GM04504 (cell line): ENCODE data around the gene ACOX1.
"Not testable (repeated sequence)": the region's sequence is repeated elsewhere in the genome, so short reads cannot be mapped to it uniquely, and the experiment has no call there.

Experiments used
- DNase-seq: peaks from one replicate; pipeline ENCODE4 v3.0.0-alpha.2; 2012; ENCODE audit warnings: low read depth

Gene ACOX1

DNA sequence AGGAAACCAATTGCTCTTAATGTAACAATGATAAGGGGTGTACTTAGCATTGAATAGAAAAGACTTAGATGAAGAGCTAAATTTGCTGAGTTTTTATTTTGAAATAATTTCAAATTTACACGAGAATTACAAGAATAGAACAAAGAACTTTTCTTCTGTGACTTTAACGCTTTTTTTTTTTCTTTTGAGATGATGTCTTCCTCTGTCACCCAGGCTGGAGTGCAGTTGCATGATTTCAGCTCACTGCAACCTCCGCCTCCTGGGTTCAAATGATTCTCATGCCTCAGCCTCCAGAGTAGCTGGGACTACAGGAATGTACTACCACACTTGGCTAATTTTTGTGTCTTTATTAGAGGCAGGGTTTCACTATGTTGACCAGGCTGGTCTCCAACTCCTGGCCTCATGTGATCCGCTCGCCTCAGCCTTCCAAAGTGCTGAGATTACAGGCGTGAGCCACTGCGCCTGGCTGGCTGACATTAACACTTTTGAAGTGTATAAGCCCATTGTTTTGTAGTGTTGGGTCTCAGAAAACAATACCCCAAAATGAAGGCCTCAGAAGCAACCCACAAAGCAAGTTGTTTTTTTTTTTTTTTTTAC is 2.2 kb upstream of the ACOX1 start:
- DNase-seq = no peak

DNA sequence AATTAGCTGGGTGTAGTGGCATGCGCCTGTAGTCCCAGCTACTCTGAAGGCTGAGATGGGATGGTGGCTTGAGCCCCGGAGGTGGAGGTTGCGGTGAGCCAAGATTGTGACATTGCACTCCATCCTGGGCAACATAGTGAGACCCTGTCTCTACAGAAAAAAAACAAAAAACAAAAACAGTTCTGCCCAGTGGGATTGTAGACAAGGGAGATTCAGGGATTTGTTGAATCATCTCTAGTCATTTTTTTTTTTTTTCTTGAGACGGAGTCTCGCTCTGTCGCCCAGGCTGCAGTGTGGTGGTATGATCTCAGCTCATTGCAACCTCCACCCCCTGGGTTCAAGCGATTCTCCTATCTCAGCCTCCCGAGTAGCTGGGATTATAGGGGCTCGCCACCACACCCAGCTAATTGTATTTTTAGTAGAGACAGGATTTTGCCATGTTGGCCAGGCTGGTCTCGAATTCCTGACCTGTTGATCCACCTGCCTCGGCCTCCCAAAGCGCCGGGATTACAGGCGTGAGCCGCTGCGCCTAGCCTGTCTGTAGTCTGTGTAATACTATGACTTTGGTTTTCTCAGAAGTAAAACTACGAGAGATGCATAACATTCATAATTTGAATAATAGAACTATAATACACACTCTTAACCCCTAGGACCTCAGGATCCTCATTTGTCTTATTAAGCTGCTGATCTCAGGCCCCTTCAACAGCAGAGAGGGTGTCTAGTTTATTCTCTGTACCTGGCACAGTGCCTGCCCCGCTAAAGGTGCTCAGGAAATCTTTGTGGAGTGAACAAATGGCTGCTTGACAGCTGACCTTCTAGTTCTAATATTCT is 1.4 kb upstream of the ACOX1 start:
- DNase-seq = no peak

DNA sequence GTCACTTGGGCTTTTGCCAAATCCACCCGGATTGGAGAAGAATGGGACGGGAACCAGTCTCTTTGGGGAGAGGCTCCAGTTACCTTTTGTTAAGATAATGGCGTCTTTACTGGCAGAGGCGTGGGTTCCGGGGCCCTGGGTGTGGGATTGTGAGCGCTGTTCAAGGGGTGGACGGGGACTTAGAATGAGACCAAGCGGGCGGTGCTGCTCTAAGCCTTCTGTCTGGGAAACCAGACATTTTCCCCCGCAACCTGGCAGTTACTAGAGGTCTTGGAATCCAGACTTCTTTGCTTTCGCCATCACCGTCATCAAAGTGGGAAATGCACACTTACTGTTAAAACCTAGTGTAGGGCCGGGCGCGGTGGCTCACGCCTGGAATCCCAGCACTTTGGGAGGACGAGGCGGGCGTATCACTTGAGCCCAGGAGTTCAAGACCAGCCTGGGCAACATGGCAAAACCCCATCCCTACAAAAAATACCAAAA is 780 bp upstream of the ACOX1 start:
- no peak for DNase-seq

DNA sequence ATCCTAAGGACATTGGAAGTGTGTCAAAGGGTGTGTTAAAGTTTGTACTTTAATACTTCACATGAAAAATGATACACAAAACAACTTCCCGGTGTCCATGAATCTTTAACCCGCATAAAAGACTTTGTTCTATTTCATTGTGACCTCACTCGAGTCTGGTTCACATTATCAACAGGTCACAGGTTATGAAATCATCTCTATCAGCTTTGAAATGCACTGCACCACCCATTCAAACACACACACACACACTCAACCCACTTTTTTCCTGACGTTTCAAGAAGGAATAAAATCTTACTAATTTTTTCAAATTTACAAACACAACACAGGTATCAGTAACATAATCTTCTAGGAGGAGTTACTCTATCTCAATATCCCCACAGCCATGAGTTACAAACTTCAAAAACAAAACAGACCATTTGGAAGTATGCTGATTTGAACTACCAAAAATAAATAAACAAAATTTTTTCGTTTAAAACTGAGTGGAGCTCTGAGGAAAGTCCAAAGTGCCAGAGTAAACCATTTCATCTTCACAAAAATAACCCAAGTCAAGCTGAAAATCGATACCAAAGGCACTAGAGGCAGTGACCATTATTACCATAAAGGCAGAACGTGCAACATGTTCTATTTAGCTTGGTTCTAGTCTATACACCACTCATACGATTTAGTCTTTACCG is 2.7 kb downstream of the ACOX1 start:
- DNase-seq = no peak

DNA sequence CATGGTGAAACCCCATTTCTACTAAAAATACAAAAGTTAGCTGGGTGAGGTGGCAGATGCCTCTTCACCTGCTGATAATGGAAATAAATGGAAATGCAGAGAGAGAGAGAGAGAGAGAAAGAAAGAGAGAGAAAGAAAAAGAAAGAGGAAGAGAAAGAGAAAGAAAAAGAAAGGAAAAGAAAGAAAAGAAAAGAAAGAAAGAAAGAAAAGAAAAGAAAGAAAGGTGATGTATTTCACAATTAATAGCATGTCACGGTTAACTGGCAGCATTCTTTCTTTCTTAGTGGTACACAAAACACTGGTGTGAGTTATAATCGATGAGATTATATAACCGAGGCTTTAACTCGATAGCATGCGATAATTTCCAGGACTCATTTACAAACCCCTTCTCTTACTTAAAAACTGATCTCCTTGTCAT is 3.2 kb downstream of the ACOX1 start:
- DNase-seq = no peak

DNA sequence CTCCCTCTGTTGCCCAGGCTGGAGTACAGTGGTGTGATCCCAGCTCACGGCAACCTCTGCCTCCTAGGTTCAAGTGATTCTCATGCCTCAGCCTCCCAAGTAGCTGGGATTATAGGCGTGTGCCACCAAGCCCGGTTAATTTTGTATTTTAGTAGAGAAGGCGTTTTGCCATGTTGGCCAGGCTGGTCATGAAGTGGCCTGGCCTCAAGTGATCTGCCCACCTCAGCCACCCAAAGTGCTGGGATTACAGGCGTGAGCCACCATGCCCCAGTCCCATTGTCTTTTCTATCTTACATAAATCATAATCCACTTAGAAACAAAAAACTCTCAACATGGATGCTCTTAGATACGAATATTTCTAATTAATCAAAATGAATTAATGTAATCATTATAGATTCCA is 3.8 kb downstream of the ACOX1 start:
- not testable (repeated sequence) for DNase-seq

DNA sequence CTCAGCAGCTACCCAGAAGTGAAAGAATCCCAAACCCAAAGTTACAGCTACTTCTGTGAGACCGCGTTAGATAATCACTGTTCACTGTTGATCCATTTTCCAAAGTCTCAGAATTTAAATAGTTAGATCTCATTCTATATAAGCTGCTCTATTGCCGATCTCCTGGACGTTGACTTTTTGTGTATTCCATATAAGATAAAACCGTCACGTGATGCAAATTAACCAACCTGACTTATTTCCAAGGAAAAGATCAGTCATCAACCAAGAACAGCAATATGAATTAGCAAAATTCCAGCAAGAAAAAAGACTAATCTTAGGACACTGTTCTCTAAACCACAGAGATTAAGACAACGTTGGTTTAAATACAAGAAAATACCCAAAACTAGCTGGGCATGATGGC is 8.3 kb downstream of the ACOX1 start:
- DNase-seq = no peak

DNA sequence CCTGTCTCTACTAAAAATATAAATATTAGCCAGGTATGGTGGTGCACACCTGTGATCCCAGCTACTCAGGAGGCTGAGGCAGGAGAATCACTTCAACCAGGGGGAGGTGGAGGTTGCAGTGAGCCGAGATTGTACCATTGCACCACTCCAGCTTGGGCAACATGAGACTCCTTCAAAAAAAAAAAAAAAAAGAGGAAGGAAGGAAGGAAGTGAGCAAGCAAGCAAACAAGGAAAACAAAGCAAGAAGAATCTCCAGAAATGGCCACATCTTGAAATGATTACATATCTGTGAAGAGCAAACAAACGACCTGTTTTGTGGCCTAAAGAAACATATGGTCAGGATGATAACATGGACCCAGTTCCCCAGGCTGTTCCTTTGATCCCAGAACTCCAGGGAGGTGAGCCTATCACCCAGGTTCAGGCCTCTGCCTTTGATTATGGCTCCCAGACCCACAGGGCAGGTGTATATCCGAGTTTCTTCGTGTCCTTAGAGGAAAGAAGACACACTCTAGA is 8.9 kb downstream of the ACOX1 start:
- peak; percentile 24 for DNase-seq

DNA sequence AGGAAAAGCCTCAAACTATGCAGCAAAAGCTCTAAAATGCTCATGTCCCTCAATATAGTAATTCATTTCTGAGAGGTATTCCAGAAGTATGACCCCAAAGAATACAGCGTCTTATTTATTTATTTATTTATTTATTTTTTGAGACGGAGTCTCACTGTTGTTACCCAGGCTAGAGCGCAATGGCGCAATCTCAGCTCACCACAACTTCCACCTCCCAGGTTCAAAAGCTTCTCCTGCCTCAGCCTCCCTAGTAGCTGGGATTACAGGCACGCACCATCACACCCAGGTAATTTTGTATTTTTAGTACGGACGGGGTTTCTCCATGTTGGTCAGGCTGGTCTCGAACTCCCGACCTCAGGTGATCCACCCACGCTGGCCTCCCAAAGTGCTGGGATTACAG is 9.9 kb downstream of the ACOX1 start:
- not testable (repeated sequence) for DNase-seq

DNA sequence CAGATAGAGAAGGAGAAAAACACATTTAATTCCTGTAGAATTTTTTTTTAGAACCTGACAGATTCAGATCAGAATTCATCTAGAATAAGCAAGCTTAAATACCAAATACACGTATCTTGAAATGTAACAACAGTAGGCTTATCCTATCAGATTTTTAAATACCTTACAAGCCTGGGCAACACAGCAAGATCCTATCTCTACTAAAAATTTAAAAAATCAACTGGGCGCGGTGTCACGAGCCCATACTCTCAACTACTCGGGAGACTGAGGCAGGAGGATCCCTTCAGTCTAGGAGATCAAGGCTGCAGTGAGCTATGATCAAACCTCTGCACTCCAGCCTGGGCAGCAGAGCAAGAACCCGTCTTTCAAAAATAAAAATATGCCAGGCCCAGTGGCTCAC is 13.5 kb downstream of the ACOX1 start:
- no peak for DNase-seq

DNA sequence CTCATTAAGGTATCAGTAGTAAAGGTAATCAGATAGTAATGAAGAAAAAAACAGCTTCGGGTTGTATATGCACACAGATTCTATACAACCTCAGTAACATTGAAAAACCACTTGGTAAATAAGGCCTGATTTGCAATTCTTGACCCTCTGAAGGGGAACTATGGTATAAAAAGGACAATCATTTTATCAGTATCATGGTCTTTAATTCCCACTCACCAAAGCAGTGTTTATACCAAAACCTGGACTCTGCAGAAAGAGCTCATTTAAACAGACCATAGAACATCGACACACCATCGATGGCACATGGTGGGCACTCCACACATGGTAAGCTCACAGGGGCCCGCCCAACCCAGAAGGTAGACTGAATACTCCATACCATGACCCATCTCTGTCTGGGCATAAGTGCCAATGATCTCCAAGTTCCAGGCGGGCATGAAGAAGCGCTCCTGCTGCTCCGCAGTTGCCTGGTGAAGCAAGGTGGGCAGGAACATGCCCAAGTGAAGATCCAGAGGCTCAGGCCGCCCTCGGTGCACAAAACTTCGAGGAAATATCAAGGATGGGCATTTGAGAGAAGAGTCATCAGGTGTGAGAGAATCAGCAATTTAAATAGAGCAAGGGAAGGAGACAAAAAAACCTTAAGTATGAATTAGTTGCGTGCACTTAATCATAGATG is 19.0 kb downstream of the ACOX1 start:
- DNase-seq = no peak

DNA sequence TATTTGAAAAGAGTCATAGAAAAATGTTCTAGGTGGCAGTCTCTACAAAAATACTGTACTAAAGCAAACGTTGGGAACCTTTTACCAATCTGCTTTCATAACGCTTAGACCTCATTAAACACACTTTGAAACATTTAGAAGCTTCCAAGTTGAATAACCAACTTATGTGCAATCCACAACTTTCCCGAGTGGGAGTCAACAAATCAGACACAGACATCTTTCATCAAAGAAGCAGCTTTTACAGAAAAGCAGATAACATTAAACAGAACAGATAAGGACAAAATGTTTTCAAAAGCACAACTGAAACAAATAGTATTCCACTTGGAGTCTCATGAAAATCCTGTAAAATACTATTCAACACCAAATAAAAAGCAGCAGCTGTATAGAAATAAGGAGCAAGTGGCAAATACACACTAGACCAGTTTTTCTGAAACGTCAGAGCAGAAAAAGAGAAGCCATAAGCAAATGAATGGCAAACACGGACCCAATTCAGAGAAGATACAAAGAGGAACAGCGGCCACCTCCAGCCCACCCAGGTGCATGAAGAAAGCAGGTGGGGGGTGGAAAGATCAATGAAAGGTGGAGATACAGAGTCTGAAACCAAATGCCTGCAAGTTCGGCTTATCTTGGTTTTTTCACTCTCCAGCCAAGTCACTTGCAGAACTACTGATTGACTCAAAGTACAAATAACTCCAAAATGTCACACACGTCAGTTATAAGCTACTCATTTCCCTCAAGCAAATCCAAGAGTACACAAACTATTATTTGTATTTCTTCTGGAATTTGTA is 19.7 kb downstream of the ACOX1 start:
- DNase-seq = no peak

DNA sequence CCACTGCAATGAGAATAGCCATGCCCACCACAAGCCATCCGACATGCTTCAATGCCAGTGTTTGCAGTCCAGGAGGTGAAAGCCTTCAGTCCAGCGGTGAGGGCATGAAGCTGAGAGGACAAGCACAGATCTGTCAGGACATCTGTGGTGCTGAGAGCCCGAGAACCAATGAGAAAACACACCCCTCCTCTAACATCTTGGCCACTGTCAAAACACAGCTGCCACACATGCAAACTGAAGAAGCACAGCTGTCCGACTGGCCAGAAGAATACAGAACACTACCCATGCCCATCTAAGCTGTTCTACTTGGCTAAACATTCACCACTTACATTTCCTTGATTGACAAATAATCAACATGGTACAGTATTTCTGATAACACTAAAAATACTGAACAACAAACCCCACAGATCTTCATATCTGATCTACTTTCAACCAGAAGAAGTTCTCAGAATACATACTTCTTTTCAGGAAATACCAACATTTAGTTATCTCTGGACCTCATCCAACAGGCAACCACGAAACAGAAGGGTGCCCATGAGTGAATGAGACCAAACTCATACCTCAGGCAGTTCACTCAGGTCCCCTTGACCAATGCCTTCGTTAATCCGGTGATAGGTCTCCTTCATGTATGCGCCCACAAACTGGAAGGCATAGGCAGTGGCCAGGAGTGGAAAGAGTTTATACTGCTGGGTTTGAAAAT is 28.0 kb downstream of the ACOX1 start:
- DNase-seq = no peak

DNA sequence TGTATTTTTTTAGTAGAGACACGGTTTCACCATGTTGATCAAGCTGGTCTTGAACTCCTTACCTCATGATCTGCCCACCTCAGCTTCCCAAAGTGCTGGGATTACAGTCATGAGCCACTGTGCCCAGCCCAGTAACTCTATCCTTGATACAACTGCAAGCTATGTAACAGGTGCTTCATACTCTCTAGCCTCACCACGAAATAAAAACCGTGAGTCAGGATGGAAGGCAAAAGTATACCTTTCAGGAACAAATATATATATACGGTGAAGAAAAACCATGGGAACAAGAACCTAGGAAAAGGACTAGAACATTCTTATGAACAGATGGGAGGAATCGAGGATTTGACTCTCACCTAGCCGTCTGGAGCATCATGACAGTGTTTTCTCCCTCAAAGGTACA is 28.5 kb downstream of the ACOX1 start:
- no peak for DNase-seq

DNA sequence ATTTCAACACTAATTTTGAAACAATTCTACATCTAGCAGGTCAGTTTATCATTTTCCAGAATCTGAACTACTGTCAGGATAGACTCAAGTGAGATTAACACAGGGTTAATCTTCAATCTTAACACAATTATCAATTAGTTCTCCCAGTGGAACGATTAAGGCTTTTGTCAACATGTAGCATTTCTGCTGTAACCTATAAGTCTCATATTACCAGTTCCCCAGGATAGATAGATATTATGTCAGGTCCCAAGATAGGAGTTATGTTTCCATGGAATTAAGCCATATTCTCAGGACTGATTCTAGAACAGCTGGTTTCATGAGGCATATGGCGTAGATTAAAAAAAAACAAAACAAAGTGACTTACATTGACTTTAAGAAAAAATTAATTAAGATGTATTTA is 33.8 kb downstream of the ACOX1 start:
- DNase-seq = no peak

DNA sequence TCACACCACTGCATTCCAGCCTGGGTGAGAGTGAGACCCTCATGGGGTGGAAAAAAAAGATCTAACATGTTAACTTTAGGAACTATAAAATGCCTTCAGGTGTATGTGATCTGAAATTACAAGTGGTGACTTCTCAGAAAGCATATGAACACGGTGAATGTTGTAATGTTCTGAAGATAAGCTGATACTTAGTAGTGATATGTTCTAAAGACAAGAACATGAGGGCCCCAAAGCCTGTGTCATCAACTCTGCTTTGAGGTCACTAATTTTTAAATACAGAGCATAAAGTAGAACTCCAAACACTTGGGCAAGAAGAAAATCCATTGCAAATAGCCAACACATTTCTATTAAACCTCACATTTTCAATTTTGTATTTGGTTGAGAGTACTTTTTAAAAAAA is 35.5 kb downstream of the ACOX1 start:
- DNase-seq = no peak

DNA sequence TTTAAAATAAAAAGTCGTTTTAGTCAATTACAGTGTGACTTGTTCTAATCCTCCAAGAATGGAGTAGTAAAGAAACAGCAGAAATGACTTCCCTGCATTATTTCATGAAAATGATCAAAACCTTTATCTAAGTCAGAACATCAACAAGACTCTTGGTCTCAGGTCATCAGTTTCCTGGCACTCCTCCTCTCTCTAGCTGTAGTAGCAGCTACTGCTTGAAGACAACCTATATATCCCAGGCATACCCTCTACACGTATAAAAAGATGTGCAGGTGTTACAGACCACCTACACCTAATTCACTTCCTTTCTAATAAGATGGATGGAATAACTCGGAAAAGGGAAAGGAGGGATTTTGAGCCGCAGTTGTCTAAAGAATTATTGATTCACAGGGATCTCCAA is 36.5 kb downstream of the ACOX1 start:
- no peak for DNase-seq

DNA sequence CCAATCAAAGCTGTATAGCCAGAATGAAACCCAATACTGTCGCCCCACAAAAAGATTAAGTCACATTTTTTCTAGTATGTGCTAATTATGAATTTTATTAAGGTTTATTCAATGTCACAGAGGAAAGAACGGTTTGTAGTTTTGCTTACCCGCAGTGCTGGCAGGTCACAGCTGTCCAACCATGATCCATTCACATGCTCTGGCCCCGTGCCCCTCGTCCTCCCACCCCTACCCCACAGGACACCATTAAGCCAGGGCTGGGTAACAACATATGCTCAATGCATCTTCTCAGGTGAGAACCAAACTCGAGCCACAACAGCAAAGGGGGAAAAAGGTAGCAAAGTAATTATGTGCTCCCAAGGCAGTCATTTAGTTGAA is 37.5 kb downstream of the ACOX1 start:
- no peak for DNase-seq

DNA sequence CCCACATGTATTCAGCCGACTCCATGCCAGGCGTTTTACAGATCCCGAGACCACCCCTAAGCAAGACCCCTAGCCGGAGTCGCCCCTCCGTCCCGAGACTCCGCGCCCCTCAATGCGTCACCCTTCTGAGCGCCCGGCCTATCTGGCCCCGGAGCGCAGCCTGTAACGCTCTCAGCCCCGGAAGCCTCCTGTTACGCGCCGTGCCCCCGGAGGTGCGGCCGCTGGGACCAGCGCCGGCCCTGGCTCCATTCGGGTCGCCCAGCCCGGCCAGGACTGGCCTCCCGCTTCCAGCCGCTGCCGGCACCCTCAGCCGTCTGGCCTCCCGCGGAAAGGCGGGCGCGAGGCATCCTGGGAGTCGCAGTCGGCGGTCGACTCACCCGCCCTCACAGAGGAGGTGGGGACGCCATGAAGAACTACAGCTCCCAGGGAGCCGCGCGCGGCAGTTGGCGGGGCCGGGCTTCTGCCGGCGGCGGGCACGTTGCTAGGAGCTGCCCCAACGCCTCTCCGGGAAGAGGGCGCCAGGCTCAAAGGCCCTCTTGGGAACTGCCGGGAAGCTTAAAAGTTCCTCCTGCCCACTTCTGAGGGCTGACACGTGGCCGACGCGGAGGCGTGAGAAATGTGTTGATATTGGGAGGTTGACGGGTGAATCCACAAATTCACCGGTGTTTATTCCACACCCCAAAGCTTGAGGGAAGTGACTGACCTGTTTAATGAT is 38.1 kb downstream of the ACOX1 start, which contains the start of gene FBF1:
TSS of gene FBF1 (minus strand) at position 316 of the 715 bp plus-strand sequence. CDS start 2,893 bp downstream, outside the sequence.
- DNase-seq = peak; percentile 92

DNA sequence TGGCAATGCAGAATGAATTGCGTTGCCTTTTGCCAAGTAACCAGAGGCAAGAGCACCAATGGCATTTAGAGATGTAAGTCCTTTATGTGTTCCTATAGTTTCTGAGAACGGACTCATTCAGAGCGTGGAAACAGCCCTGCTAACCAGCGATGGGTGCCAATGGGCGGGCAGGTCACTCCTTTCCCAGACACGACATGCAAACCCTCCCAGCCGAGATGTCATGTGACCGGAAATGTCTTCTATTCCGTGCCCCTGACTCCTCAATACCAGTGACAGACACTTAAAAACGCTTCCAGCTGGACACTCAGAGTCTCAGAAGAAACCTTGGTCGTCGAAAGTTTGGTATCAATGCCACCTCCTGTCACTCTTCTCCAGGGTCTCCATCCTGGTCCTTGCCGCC is 41.3 kb downstream of the ACOX1 start:
- DNase-seq = no peak
